GM19351 (cell line): ENCODE results near the gene GYPC.

ENCODE experiments used
- ATAC-seq: cut with Tn5 transposase; IDR thresholded peaks from one replicate; pipeline ENCODE4 v1.9.1; 2021; ENCODE audit warnings: mild to moderate bottlenecking, moderate library complexity; ENCODE audit not compliant: unreplicated experiment

Gene GYPC

GRCh38 chr2:126725580-126725979 lies 69.6 kb downstream of the GYPC start:
- ATAC-seq = no peak

DNA sequence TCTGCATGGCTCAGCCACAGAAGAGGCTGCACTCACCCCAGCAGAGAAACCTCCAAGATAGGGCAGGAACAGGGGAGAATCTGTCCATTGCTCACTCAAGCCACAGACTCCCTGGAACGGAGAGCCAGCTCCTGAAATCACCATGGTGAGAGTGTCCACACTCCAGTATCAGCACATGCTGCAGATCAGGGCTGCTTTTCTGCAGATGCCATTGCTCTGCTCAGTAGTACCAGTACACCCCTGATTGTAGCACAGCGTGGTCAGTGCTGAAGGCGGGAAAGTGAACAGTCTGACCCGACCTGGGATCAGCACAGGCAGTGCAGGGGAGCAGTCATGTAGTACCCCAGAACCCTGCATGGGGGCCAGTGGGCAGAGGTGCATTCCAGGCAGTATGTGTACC lies 73.9 kb downstream of the GYPC start:
- no peak for ATAC-seq

DNA sequence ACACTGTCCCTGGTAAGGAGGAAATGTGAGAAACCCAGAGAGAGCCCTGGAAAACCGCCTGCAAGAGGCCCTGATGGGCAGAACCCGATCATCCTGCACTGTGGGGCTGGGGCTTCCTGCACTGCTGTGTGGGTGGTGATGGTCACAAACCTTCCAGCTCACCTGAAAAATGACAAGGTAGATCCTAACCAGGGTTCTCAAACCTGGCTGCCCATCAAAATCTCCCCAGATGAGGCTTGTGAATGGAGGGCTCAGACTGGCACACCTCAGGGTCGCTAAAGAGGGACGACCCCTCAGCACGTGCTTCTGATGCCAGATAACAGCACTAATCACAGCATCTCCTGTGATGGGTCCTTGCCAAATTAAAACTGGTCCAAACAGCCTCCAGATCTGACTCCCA lies 74.7 kb downstream of the GYPC start:
- no peak for ATAC-seq

DNA sequence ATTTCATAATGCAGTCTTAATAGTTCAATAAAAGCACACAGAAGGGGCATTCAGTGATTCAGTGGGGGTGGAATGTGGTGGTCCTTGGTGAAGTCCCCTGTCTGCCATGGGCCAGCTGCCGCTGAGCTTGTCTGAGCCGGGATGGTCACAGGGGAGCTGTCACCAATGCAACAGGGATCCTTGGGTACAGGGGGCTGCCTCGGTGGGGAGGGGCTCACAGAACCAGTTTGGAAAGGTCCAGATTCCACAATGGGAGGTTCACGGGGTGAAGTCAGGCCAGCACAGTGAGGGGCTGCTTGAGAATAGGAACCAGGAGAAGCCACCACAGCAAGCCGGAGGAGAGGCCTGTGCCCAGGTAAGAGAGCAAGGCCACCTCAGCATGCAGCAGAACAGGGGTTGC lies 75.4 kb downstream of the GYPC start:
- ATAC-seq = no peak

DNA sequence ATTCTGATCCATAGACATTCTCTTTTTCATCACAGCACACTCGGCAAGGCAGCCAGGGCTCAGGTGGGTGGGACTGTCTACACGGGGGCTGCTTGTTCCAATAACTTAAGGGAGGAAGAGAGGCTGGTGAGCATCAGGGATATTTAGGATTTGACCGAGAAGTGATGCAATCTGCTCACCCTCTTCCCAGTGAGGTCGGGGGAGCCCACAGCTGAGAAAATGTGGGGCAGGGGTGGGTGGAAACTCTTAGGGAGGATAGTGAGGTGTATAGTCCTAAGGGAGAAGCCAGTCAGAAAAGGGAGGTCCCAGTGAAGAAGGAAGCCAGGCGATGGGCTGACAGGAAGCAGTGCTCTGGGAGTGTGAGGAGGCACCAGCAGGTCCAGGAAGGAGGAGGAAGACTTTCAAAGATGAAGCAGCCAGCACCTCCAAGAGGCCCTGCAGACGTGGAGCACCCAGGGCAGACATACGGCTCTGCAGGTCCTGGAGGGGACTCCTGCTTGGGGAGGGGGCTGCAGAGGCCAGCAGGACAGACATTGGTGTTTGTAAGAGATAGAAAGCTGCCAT lies 76.8 kb downstream of the GYPC start:
- ATAC-seq = no peak

- no peak for ATAC-seq
These were observed 77.8 kb downstream of the GYPC start for GRCh38 chr2:126733795-126734194.

- no peak for ATAC-seq
These were observed 80.3 kb downstream of the GYPC start for GRCh38 chr2:126736133-126736874.

GRCh38 chr2:126739141-126739540 lies 83.2 kb downstream of the GYPC start:
- no peak for ATAC-seq

- ATAC-seq = no peak
These were observed 88.7 kb downstream of the GYPC start for GRCh38 chr2:126744640-126745039.
